Upper lobe of left lung (tissue), 6 donors: ENCODE data around the gene TRIM29. TPM values are rescaled to one million over a fixed set of nuclear protein-coding genes. Genes with fewer than 3 reads are reported as not detected.
A peak's percentile ranks its signal among the peaks of the same experiment; 100 is the strongest.

ENCODE experiments used
- ATAC-seq, 2 donors: fragments of 200-7000 bp; cut with Tn5 transposase; one replicate each; pipeline ENCODE4 v1.9.1; 2022; ENCODE audit warnings: mild to moderate bottlenecking in 2 of 2, moderate library complexity in 2 of 2; ENCODE audit not compliant: low FRiP score in 2 of 2
- DNase-seq, 2 donors: peaks; one replicate each; pipeline ENCODE4 v3.0.0-alpha.2; 2019 to 2020
- H3K27ac ChIP-seq, 4 donors: fragments of 200-600 bp; sonication (generic); one replicate each; pipeline ENCODE4 v1.5.1; 2016 to 2019
- H3K27me3 ChIP-seq, 4 donors: fragments of 200-600 bp; sonication (generic); one replicate each; pipeline ENCODE4 v1.5.1; 2017 to 2019
- H3K36me3 ChIP-seq, 4 donors: fragments of 200-600 bp; sonication (generic); one replicate each; pipeline ENCODE4 v1.5.1; 2016 to 2019
- H3K4me1 ChIP-seq, 4 donors: fragments of 200-600 bp; sonication (generic); one replicate each; pipeline ENCODE4 v1.5.1; 2018 to 2019
- H3K4me3 ChIP-seq, 4 donors: fragments of 200-600 bp; sonication (generic); one replicate each; pipeline ENCODE4 v1.5.1; 2017 to 2019; ENCODE audit warnings: mild to moderate bottlenecking in 2 of 4, moderate library complexity in 1 of 4
- H3K9me3 ChIP-seq, 4 donors: fragments of 200-600 bp; sonication (generic); one replicate each; pipeline ENCODE4 v1.5.1; 2018 to 2019
- CTCF ChIP-seq, 6 experiments: fragments of 450-650 bp in 4 of 6; fragments of 200-600 bp in 2 of 6; sonication (generic) in 2 of 6; IDR thresholded peaks; one replicate each; pipeline ENCODE4 v1.5.1; 2016 to 2019; ENCODE audit warnings: antibody characterized with exemption in 6 of 6
- EP300 ChIP-seq, 4 donors: sonication (generic); formaldehyde crosslinking; IDR thresholded peaks; one replicate each; pipeline ENCODE4 v1.5.1; 2017; ENCODE audit warnings: antibody characterized with exemption in 4 of 4, control low read depth in 2 of 4
- POLR2A ChIP-seq, 4 donors: fragments of 450-650 bp; IDR thresholded peaks; one replicate each; pipeline ENCODE4 v1.5.1; 2016 to 2017; ENCODE audit warnings: antibody characterized with exemption in 4 of 4, mild to moderate bottlenecking in 2 of 4
- POLR2AphosphoS5 ChIP-seq, 2 donors: sonication (generic); formaldehyde crosslinking; IDR thresholded peaks; one replicate each; pipeline ENCODE4 v1.5.1; 2017; ENCODE audit warnings: antibody characterized with exemption in 2 of 2
- WGBS, 2 donors: methylation state at CpG; one replicate each; pipeline ENCODE4 v1.1.5; 2017 to 2018; 5-methylcytosine and 5-hydroxymethylcytosine counted together
- total RNA-seq, 6 donors: library from RNA; depleted of rRNA in 4 of 6; stranded (reverse); fragments of >200 nt in 4 of 6; gene quantifications; one replicate each; pipeline versions ENCODE4 v1.1.0 to v1.2.1, GENCODE V29; 2016 to 2021
- donor health status: DM: no; HTN: no; CAD: no; lungs with moderate emphysema.
- donor health status: DM: no; HTN: yes; CAD: no; lungs with severe emphysema.

The TRIM29 gene
- total RNA-seq, 6 donors from 2014 or later: 2.3 to 36.7 (median 8.4) TPM

DNA sequence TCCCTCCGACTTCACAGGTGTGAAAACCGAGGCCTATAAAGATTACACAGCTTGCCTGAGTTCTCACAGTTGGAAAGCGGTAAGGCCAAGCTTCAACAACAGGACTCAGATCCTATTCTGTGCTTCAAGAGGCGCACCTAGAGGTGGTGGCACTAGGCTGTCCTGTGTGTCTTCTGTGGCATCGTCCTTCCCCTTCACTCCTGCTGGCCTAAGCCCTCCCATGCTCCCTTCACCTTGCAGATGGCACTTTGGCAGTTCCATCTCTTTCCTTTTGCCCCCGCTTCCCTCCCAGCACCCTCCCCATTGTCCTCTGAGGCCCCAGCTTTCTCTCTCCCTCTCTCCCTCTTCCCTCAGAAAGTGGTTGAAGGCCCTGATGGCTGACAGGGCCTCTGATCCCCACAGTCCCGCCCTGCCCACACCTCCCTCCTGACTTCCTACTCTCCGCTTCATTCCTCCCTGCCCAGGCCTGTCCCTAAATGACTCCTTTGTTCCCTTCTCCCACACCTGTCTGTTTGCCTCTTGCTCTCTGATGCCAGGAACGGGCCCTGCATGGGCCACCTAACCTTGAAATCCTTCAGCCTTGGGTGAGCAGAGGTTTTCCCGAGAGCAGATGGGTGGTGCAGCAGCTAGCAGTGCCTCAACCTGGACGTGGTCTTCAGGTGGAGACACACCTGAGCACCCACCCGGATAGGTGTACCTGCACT lies 5.8 kb downstream of the TRIM29 start:
- H3K27me3 ChIP-seq: no peaks in the 10 kb centered on the region
- H3K4me1 ChIP-seq: no peaks in the 10 kb centered on the region
- DNase-seq (peak in 1 of 2 donors; percentile 16), ATAC-seq (no peak)
- no peaks in the 10 kb centered on the region for H3K36me3 ChIP-seq
- H3K4me3 ChIP-seq: no peak overlapping the region
- no peak overlapping the region for H3K27ac ChIP-seq
- no peak for TF ChIP-seq EP300 (IDR thresholded peaks at IDR 0.05)
- no peak for TF ChIP-seq POLR2A (IDR thresholded peaks at IDR 0.05)
- TF ChIP-seq CTCF (IDR thresholded peaks at IDR 0.05): no peak
- no peak for TF ChIP-seq POLR2AphosphoS5 (IDR thresholded peaks at IDR 0.05)
- 61 to 92% methylated on average over 11 to 12 of the region's 12 CpGs for WGBS, 2 donors
- no peaks in the 10 kb centered on the region for H3K9me3 ChIP-seq

DNA sequence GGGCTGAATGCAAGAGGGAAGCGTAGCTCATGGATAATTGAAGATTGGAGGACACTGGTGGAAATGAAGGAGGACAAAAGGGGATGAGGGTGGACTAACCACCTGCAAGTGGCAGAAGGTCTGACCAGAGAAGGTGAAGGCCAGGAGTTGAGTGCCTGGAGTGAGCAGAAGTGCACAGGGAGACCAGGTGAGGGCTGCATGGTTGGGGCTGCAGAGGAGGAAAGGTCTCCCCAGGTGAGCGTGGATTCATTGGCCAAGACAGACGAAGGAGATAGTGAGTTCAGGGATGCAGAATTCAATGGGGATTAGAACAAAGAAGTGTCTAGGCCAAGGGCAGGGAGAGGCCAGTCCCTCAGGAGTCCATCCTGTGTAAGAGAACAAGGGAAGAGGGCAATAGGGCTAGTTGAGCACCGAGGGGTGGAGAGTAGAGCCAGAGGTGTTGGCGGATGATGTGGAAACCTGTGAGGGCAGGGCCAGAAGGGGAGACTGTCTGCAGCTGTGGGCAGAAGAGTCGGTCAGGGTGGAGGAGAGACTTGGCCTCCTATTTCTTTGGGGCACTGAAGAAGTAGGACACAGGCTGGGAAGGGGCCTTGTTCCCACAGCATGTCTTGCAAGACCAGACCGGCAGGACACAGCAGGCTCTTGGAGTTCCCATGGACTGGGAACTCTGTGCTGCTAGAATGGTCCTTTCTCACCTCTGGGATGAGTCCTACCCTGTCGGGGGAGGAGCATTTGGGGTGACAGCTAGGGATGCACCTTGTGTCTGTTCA lies 6.7 kb downstream of the TRIM29 start:
- Histone ChIP-seq H3K36me3 (no peaks in the 10 kb centered on the region), H3K4me1 (no peaks in the 10 kb centered on the region), H3K27ac (no peak overlapping the region), H3K9me3 (no peaks in the 10 kb centered on the region), H3K27me3 (no peaks in the 10 kb centered on the region), H3K4me3 (no peak overlapping the region)
- 81 to 87% methylated on average over 8 of the region's 8 CpGs for WGBS, 2 donors
- DNase-seq: peak in 1 of 2 donors; percentile 17
- no peak for ATAC-seq
- no peak for TF ChIP-seq EP300 (IDR thresholded peaks at IDR 0.05)
- no peak for TF ChIP-seq CTCF (IDR thresholded peaks at IDR 0.05)
- TF ChIP-seq POLR2AphosphoS5 (IDR thresholded peaks at IDR 0.05): no peak
- no peak for TF ChIP-seq POLR2A (IDR thresholded peaks at IDR 0.05)

- Histone ChIP-seq H3K4me3 (no peak overlapping the region), H3K36me3 (no peaks in the 10 kb centered on the region), H3K4me1 (no peaks in the 10 kb centered on the region), H3K27me3 (no peaks in the 10 kb centered on the region), H3K9me3 (no peaks in the 10 kb centered on the region), H3K27ac (no peak overlapping the region)
- WGBS, 2 donors: 89 to 94% methylated on average over 6 to 8 of the region's 8 CpGs
- DNase-seq (peak in 1 of 2 donors; percentile 14), ATAC-seq (no peak)
- no peak for TF ChIP-seq POLR2AphosphoS5 (IDR thresholded peaks at IDR 0.05)
Measured at GRCh38 chr11:120130176-120130980, 7.5 kb downstream of the TRIM29 start.

GRCh38 chr11:120129570-120129969 lies 8.3 kb downstream of the TRIM29 start:
- Histone ChIP-seq H3K36me3 (no peaks in the 10 kb centered on the region), H3K4me3 (no peak overlapping the region), H3K27me3 (no peaks in the 10 kb centered on the region), H3K9me3 (no peaks in the 10 kb centered on the region), H3K4me1 (no peaks in the 10 kb centered on the region), H3K27ac (no peak overlapping the region)
- ATAC-seq: no peak
- no peak for TF ChIP-seq POLR2A (IDR thresholded peaks at IDR 0.05)
- no peak for TF ChIP-seq EP300 (IDR thresholded peaks at IDR 0.05)
- no peak for TF ChIP-seq POLR2AphosphoS5 (IDR thresholded peaks at IDR 0.05)
- TF ChIP-seq CTCF (IDR thresholded peaks at IDR 0.05): no peak
- WGBS, 2 donors: 87 to 91% methylated on average over 9 of the region's 9 CpGs
- DNase-seq: no peak
